ENCODE results near the gene EFEMP1.

The EFEMP1 gene

DNA sequence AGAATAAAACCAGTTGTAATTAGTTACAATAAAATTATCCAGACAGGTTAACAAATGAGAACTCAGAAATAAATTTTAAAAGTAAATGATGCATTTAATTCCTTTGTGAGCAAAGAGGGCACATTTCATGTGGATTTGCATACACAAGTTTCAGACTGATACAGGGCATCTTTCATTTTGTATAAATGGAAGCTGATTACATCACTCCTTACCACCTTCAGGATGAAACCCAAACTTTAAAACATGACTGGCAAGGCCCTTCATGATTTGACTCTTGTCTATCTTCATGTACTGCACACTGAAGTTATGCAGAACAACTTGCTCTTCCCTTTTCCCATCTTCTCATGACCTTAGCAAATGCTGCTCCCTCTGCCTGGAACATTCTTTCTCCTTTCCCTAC is 26.9 kb downstream of the EFEMP1 start:
- Histone ChIP-seq H3K4me3 (ENCODE audit: low read depth in 1 of 2, low read length in 2 of 2) (no peak overlapping the region), H3K27ac (ENCODE audit: low read length) (no peak overlapping the region), H3K9ac (ENCODE audit: low read depth, low read length) (no peak overlapping the region), H3K9me3 (ENCODE audit: insufficient read depth, low read length, severe bottlenecking) (no peaks in the 10 kb centered on the region), H3K4me2 (ENCODE audit: insufficient read depth, low read length) (no peak overlapping the region), H3K27me3 (ENCODE audit: insufficient read depth, low read length, poor library complexity) (no peaks in the 10 kb centered on the region), H2AFZ (ENCODE audit: low read depth, low read length) (no peak overlapping the region), H3K79me2 (ENCODE audit: insufficient read depth, low read length) (no peaks in the 10 kb centered on the region), H3K36me3 (ENCODE audit: insufficient read depth, low read length) (no peaks in the 10 kb centered on the region), H4K20me1 (ENCODE audit: insufficient read depth, low read length) (no peaks in the 10 kb centered on the region), H3K4me1 (ENCODE audit: insufficient read depth, low read length) (no peaks in the 10 kb centered on the region)
- DNase-seq (no peak), ATAC-seq (ENCODE audit: insufficient read depth, low read depth) (no peak)
- TF ChIP-seq EZH2 (IDR thresholded peaks at IDR 0.05; ENCODE audit: borderline replicate concordance, low read depth, low read length, severe bottlenecking) (no peak), CTCF (IDR thresholded peaks at IDR 0.05; ENCODE audit: borderline replicate concordance, extremely low read depth, low read length, poor library complexity, severe bottlenecking) (no peak)

DNA sequence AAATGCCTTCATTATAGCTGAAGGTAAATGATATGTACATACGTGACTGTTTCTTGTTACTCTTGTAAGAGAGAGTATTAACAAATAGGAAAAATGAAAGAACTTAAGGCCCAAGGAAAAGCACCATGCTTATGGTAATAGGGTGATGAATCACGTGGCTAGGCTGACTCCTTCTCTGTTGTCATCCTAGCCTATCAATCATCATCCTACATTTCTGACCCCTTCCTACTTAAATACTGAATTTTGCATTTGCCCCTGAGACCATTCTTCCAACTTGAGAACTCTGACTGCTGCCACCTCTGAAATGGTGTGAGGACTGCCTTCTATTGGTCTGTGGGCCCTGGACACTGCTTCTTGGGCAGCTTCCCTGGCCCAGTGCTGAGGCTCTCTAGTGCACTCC is 28.9 kb downstream of the EFEMP1 start:
- no peaks in the 10 kb centered on the region for H3K27me3 ChIP-seq (ENCODE audit: insufficient read depth, low read length, poor library complexity)
- ATAC-seq (ENCODE audit: insufficient read depth, low read depth) (no peak), DNase-seq (no peak)
- no peak overlapping the region for H3K4me2 ChIP-seq (ENCODE audit: insufficient read depth, low read length)
- no peak overlapping the region for H3K9ac ChIP-seq (ENCODE audit: low read depth, low read length)
- H3K4me3 ChIP-seq (ENCODE audit: low read depth in 1 of 2, low read length in 2 of 2) = no peak overlapping the region
- H3K9me3 ChIP-seq (ENCODE audit: insufficient read depth, low read length, severe bottlenecking) = no peaks in the 10 kb centered on the region
- no peaks in the 10 kb centered on the region for H3K79me2 ChIP-seq (ENCODE audit: insufficient read depth, low read length)
- no peak overlapping the region for H2AFZ ChIP-seq (ENCODE audit: low read depth, low read length)
- TF ChIP-seq CTCF (IDR thresholded peaks at IDR 0.05; ENCODE audit: borderline replicate concordance, extremely low read depth, low read length, poor library complexity, severe bottlenecking) (no peak), EZH2 (IDR thresholded peaks at IDR 0.05; ENCODE audit: borderline replicate concordance, low read depth, low read length, severe bottlenecking) (no peak)
- H3K36me3 ChIP-seq (ENCODE audit: insufficient read depth, low read length) = no peaks in the 10 kb centered on the region
- no peaks in the 10 kb centered on the region for H4K20me1 ChIP-seq (ENCODE audit: insufficient read depth, low read length)
- H3K4me1 ChIP-seq (ENCODE audit: insufficient read depth, low read length) = no peaks in the 10 kb centered on the region
- H3K27ac ChIP-seq (ENCODE audit: low read length) = no peak overlapping the region

GRCh38 chr2:55891671-55892094 is 31.9 kb downstream of the EFEMP1 start:
- no peak for ATAC-seq (ENCODE audit: insufficient read depth, low read depth)
- DNase-seq = no peak
- Histone ChIP-seq H3K27me3 (ENCODE audit: insufficient read depth, low read length, poor library complexity) (no peaks in the 10 kb centered on the region), H3K36me3 (ENCODE audit: insufficient read depth, low read length) (no peaks in the 10 kb centered on the region), H3K9me3 (ENCODE audit: insufficient read depth, low read length, severe bottlenecking) (no peaks in the 10 kb centered on the region), H3K4me3 (ENCODE audit: low read depth in 1 of 2, low read length in 2 of 2) (no peak overlapping the region), H3K4me1 (ENCODE audit: insufficient read depth, low read length) (no peaks in the 10 kb centered on the region), H3K27ac (ENCODE audit: low read length) (no peak overlapping the region), H4K20me1 (ENCODE audit: insufficient read depth, low read length) (no peaks in the 10 kb centered on the region), H3K4me2 (ENCODE audit: insufficient read depth, low read length) (no peak overlapping the region), H3K9ac (ENCODE audit: low read depth, low read length) (no peak overlapping the region), H2AFZ (ENCODE audit: low read depth, low read length) (no peak overlapping the region), H3K79me2 (ENCODE audit: insufficient read depth, low read length) (no peaks in the 10 kb centered on the region)
- TF ChIP-seq EZH2 (IDR thresholded peaks at IDR 0.05; ENCODE audit: borderline replicate concordance, low read depth, low read length, severe bottlenecking) = no peak
- no peak for TF ChIP-seq CTCF (IDR thresholded peaks at IDR 0.05; ENCODE audit: borderline replicate concordance, extremely low read depth, low read length, poor library complexity, severe bottlenecking)

DNA sequence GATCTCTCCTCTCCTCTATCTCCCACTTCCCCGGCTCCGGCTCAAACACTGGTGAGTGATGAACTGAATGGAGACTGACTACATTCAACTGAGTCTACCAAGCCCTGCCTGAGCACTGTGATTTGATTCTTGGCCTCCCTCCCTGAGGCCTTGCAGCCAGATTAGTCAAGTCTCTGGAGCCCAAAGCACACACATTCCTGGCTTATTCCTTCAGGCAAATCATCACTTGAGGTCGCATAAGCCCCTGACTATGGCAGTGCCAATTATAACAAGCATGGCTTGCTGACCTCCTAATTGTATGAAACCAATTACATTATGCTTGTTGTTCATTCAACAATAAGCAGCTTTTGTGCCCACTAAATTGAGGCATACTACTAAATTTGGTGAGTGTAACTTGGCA is 34.6 kb downstream of the EFEMP1 start:
- Histone ChIP-seq H3K4me1 (ENCODE audit: insufficient read depth, low read length) (no peaks in the 10 kb centered on the region), H4K20me1 (ENCODE audit: insufficient read depth, low read length) (no peaks in the 10 kb centered on the region), H3K36me3 (ENCODE audit: insufficient read depth, low read length) (no peaks in the 10 kb centered on the region), H3K27me3 (ENCODE audit: insufficient read depth, low read length, poor library complexity) (no peaks in the 10 kb centered on the region), H2AFZ (ENCODE audit: low read depth, low read length) (no peak overlapping the region), H3K27ac (ENCODE audit: low read length) (no peak overlapping the region), H3K9ac (ENCODE audit: low read depth, low read length) (no peak overlapping the region), H3K4me2 (ENCODE audit: insufficient read depth, low read length) (no peak overlapping the region), H3K4me3 (ENCODE audit: low read depth in 1 of 2, low read length in 2 of 2) (no peak overlapping the region), H3K9me3 (ENCODE audit: insufficient read depth, low read length, severe bottlenecking) (no peaks in the 10 kb centered on the region), H3K79me2 (ENCODE audit: insufficient read depth, low read length) (no peaks in the 10 kb centered on the region)
- ATAC-seq (ENCODE audit: insufficient read depth, low read depth) (no peak), DNase-seq (no peak)
- TF ChIP-seq EZH2 (IDR thresholded peaks at IDR 0.05; ENCODE audit: borderline replicate concordance, low read depth, low read length, severe bottlenecking) (no peak), CTCF (IDR thresholded peaks at IDR 0.05; ENCODE audit: borderline replicate concordance, extremely low read depth, low read length, poor library complexity, severe bottlenecking) (no peak)

Data from DND-41 (cell line).